Heart left ventricle (tissue), 16 donors: ENCODE measurements around the gene KHDRBS1. TPM values are rescaled to one million over a fixed set of nuclear protein-coding genes. Genes with fewer than 3 reads are reported as not detected.
A peak's percentile ranks its signal among the peaks of the same experiment; 100 is the strongest.

ENCODE experiments used
- ATAC-seq, 4 donors: fragments of 200-7000 bp; cut with Tn5 transposase; one replicate each; pipeline ENCODE4 v1.9.1; 2020 to 2022; ENCODE audit warnings: moderate library complexity in 4 of 4, mild to moderate bottlenecking in 3 of 4, moderate number of reproducible peaks in 1 of 4
- DNase-seq, 5 donors: peaks; one replicate each; pipeline ENCODE4 v3.0.0-alpha.2; 2020
- H3K27ac ChIP-seq, 12 donors: fragments of 200-600 bp; sonication (generic) in 4 of 12; one replicate each; pipeline versions ENCODE4 v1.5.0 to v1.8.0; 2016 to 2022; ENCODE audit warnings: mild to moderate bottlenecking in 2 of 12
- H3K27me3 ChIP-seq, 9 donors: fragments of 200-600 bp; sonication (generic) in 2 of 9; one replicate each; pipeline versions ENCODE4 v1.5.1 to v1.8.0; 2016 to 2022; ENCODE audit warnings: mild to moderate bottlenecking in 3 of 9
- H3K36me3 ChIP-seq, 9 donors: fragments of 200-600 bp; sonication (generic) in 2 of 9; one replicate each; pipeline versions ENCODE4 v1.5.0 to v1.8.0; 2018 to 2022; ENCODE audit warnings: mild to moderate bottlenecking in 2 of 9
- H3K4me1 ChIP-seq, 12 donors: fragments of 200-600 bp; sonication (generic) in 4 of 12; one replicate each; pipeline versions ENCODE4 v1.5.0 to v1.8.0; 2016 to 2022; ENCODE audit warnings: mild to moderate bottlenecking in 3 of 12
- H3K4me3 ChIP-seq, 12 donors: fragments of 200-600 bp; sonication (generic) in 4 of 12; one replicate each; pipeline versions ENCODE4 v1.5.0 to v1.8.0; 2017 to 2022; ENCODE audit warnings: mild to moderate bottlenecking in 9 of 12, moderate library complexity in 4 of 12
- H3K9me3 ChIP-seq, 12 donors: fragments of 200-600 bp; sonication (generic) in 4 of 12; one replicate each; pipeline versions ENCODE4 v1.5.0 to v1.8.0; 2016 to 2022; ENCODE audit warnings: mild to moderate bottlenecking in 1 of 12
- CTCF ChIP-seq, 12 donors: fragments of 200-600 bp; sonication (generic) in 4 of 12; IDR thresholded peaks; one replicate each; pipeline versions ENCODE4 v1.5.0 to v1.8.0; 2018 to 2022; ENCODE audit warnings: antibody characterized with exemption in 12 of 12, mild to moderate bottlenecking in 5 of 12
- POLR2A ChIP-seq, 2 donors: fragments of 450-650 bp; IDR thresholded peaks; one replicate each; pipeline ENCODE4 v1.6.1; 2017; ENCODE audit warnings: antibody characterized with exemption in 2 of 2, mild to moderate bottlenecking in 2 of 2, moderate library complexity in 2 of 2
- WGBS, 4 donors: extraction: QIAGEN DNeasy Blood & Tissue Kit in 2 of 4; methylation state at CpG; one replicate each; pipeline versions ENCODE4 v1.1.5 to v1.1.7; 2013 to 2018; 5-methylcytosine and 5-hydroxymethylcytosine counted together
- intact Hi-C, 10 donors: fragments of 100-400 bp; cut with DNase I; formaldehyde crosslinking; loops; one replicate each; pipeline versions ENCODE4 v1.11.1 to v1.14.2; 2022
- polyA plus RNA-seq, 2 donors: library from polyadenylated mRNA; stranded (reverse); fragments of 200-250 nt; gene quantifications; one replicate each; pipeline ENCODE4 v1.2.3, GENCODE V29; 2013
- total RNA-seq, 9 donors: library from RNA; depleted of rRNA in 2 of 9; stranded (reverse); fragments of >200 nt in 2 of 9; fragmentation: NEBNext Ultra II Directional in 3 of 9; extraction: Animal tissue kit (Norgen Biotek cat#: 25700) in 3 of 9; gene quantifications; one replicate each; pipeline versions ENCODE4 v1.1.0 to v1.2.4, GENCODE V29; 2016 to 2023
- donor health status: ischemic (EF 13 %, LVEDD 7.1; RV severe dilation, severe dysfunction).
- donor health status: healthy with polysubstance abuse.
- donor health status: DM: no; HTN: yes; CAD: no.
- donor health status: DM: no; HTN: no; CAD: no.
- donor health status: ischemic (EF 25% LVEDD 6.9; RV normal size, moderate dysfunction).
- donor health status: ischemic (EF 25% LVEDD 5.7; RV mildly dilated, moderate dysfunction).
- donor health status: healthy.
- donor health status: DM: yes; HTN: yes; CAD: no.
- donor health status: ischemic (EF 35%, LVEDD 5.7; RV mildly dilated, moderate dysfunction).
- donor health status: nonischemic (EF 11% LVEDD 7.7; RV severe dilation, severe dysfunction).
- donor health status: DM: yes; HTN: yes; CAD: no.
- donor health status: PGD.
- donor health status: ischemic (EF 29% LVEDD 5.4; RV normal size, mild dysfunction).
- donor health status: nonischemic (EF 23%, LVEDD 6.1; RV moderate dilation, normal function).

The KHDRBS1 gene
- total and polyA plus RNA-seq, 11 donors, result 33.0 to 79.3 (median 61.7) TPM

GRCh38 chr1:32068957-32069588 lies 55.4 kb downstream of the KHDRBS1 start:
- no peak for ATAC-seq
- H3K4me3 ChIP-seq, result no peak overlapping the region
- peaks cover 0 to 51% (median 27%) of the 10 kb centered on the region in 12 donors for H3K4me1 ChIP-seq
- no peaks in the 10 kb centered on the region for H3K9me3 ChIP-seq
- no peak for TF ChIP-seq POLR2A (IDR thresholded peaks at IDR 0.05)
- TF ChIP-seq CTCF (IDR thresholded peaks at IDR 0.05), result no peak
- no peak for DNase-seq
- WGBS, 4 donors, result 76 to 82% (median 80%) methylated on average over 5 of the region's 5 CpGs
- intact Hi-C loops, result loop anchor here in 4 of 10 donors (10.0 kb wide), 4 partner anchors 64 to 404 kb away; partner anchors contain the start of gene SPOCD1 (in 1 of the 4)
- H3K36me3 ChIP-seq, result peaks cover 0 to 4% (median 0%) of the 10 kb centered on the region in 9 donors
- H3K27me3 ChIP-seq, result no peaks in the 10 kb centered on the region
- H3K27ac ChIP-seq, result no peak overlapping the region

- Histone ChIP-seq H3K27me3 (no peaks in the 10 kb centered on the region), H3K36me3 (peaks cover 0 to 21% (median 14%) of the 10 kb centered on the region in 9 donors), H3K4me3 (peak overlapping the region; percentile 48 to 86 (median 79)), H3K4me1 (peaks cover 0 to 57% (median 19%) of the 10 kb centered on the region in 12 donors), H3K9me3 (no peaks in the 10 kb centered on the region), H3K27ac (peak overlapping the region; percentile 79 to 98 (median 94))
- ATAC-seq (no peak), DNase-seq (no peak)
- intact Hi-C loops, result loop anchor here in 1 of 10 donors (2.0 kb wide), 1 partner anchor 37 kb away; the partner anchor contains the start of gene KPNA6
- no peak for TF ChIP-seq CTCF (IDR thresholded peaks at IDR 0.05)
- no peak for TF ChIP-seq POLR2A (IDR thresholded peaks at IDR 0.05)
- WGBS, 4 donors, result 13 to 17% (median 15%) methylated on average over 14 of the region's 14 CpGs
Measured at GRCh38 chr1:32071758-32072621, 58.3 kb downstream of the KHDRBS1 start.

- peak within 1 kb of the TSS; percentile 79 to 98 (median 94) for H3K27ac ChIP-seq
- ATAC-seq (peak; percentile 88 to 96 (median 96)), DNase-seq (peak; percentile 96 to 98 (median 97))
- H3K9me3 ChIP-seq, result no peaks in the 10 kb centered on the region
- peak in 1 of 2 donors; percentile 51 for TF ChIP-seq POLR2A (IDR thresholded peaks at IDR 0.05)
- peak in 2 of 12 donors; percentile 4 to 24 for TF ChIP-seq CTCF (IDR thresholded peaks at IDR 0.05)
- peaks cover 0 to 52% (median 16%) of the 10 kb centered on the region in 12 donors for H3K4me1 ChIP-seq
- H3K36me3 ChIP-seq, result peaks cover 0 to 28% (median 22%) of the 10 kb centered on the region in 9 donors
- peak within 1 kb of the TSS; percentile 48 to 86 (median 79) for H3K4me3 ChIP-seq
- intact Hi-C loops, result loop anchor here in 2 of 10 donors (1.0 to 2.0 kb wide), 2 partner anchors 35 to 36 kb away; partner anchors contain the start of gene KPNA6 (in 1 of the 2)
- H3K27me3 ChIP-seq, result no peaks in the 10 kb centered on the region
- WGBS, 4 donors, result 0 to 1% (median 0%) methylated on average over 30 to 67 of the region's 67 CpGs
Measured at GRCh38 chr1:32072622-32073298, 59.1 kb downstream of the KHDRBS1 start, which contains the start of gene TMEM39B. Gene TMEM39B, plus strand, starts transcription at chr1:32072939. Its CDS starts 109 bp downstream, at chr1:32073048.
